Transverse colon (tissue), 4 donors: ENCODE data around the gene IGF1.

ENCODE experiments used
- CTCF ChIP-seq, 5 experiments: fragments of 200-600 bp in 3 of 5; fragments of 450-650 bp in 2 of 5; sonication (generic) in 3 of 5; IDR thresholded peaks; 1 replicate in 2 of 5; 2 replicates in 3 of 5; pipeline ENCODE4 v1.5.1; 2016 to 2017; ENCODE audit warnings: antibody characterized with exemption in 5 of 5, inconsistent platforms in 3 of 5, mild to moderate bottlenecking in 2 of 5, moderate library complexity in 1 of 5
- EP300 ChIP-seq: sonication (generic); formaldehyde crosslinking; IDR thresholded peaks from one replicate; pipeline ENCODE4 v1.6.1; 2017; ENCODE audit warnings: antibody characterized with exemption, low read depth
- POLR2A ChIP-seq: fragments of 450-650 bp; IDR thresholded peaks from one replicate; pipeline ENCODE4 v1.6.1; 2016; ENCODE audit warnings: antibody characterized with exemption, mild to moderate bottlenecking, moderate library complexity
- POLR2AphosphoS5 ChIP-seq, 3 donors: sonication (generic); formaldehyde crosslinking; IDR thresholded peaks; one replicate each; pipeline ENCODE4 v1.6.1; 2016; ENCODE audit warnings: antibody characterized with exemption in 3 of 3

- TF ChIP-seq EP300 (no peak), POLR2A (no peak), POLR2AphosphoS5 (IDR thresholded peaks at IDR 0.05) (no peak), CTCF (IDR thresholded peaks at IDR 0.05) (no peak)
Measured at GRCh38 chr12:102433304-102433703, 47.1 kb downstream of the IGF1 start.
